Measurements from ENCODE around the gene TIMM17A. TPM values are rescaled to one million over a fixed set of nuclear protein-coding genes. Genes with fewer than 3 reads are reported as not detected.
A peak's percentile ranks its signal among the peaks of the same experiment; 100 is the strongest.

Gene TIMM17A
- total RNA-seq, 4 donors from 2014 or later: 19.7 to 55.4 (median 38.4) TPM

GRCh38 chr1:202002507-202002906, 47.2 kb downstream of the TIMM17A start:
- no peak for DNase-seq (ENCODE audit: low spot score)
- no peak for ATAC-seq (ENCODE audit: low FRiP score)
- no peak for TF ChIP-seq CTCF (IDR thresholded peaks at IDR 0.05)

DNA sequence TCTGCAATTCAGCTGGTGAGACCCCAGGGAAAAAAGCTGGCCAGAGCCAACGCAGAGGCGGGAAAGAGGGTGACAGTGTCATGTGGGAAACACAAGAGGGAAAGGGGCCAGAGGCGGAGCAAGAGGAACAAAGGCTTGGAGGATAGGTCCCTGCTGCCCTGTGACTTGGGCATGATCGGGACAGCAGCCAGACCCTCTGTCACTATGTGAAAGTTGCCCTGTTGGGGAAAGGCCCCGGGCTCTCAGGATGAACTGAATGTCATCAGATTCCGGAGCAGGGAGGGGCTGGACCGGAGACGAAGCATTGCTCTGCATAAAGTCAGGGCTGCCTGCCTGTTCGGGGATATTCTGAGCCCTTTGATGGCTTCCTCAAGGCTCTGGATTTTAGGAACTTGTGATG, 49.4 kb downstream of the TIMM17A start:
- DNase-seq (ENCODE audit: low spot score) (no peak), ATAC-seq (ENCODE audit: low FRiP score) (no peak)
- TF ChIP-seq CTCF (IDR thresholded peaks at IDR 0.05): no peak

GRCh38 chr1:202005958-202006357, 50.7 kb downstream of the TIMM17A start:
- DNase-seq (ENCODE audit: low spot score): no peak
- no peak for ATAC-seq (ENCODE audit: low FRiP score)
- no peak for TF ChIP-seq CTCF (IDR thresholded peaks at IDR 0.05)

DNA sequence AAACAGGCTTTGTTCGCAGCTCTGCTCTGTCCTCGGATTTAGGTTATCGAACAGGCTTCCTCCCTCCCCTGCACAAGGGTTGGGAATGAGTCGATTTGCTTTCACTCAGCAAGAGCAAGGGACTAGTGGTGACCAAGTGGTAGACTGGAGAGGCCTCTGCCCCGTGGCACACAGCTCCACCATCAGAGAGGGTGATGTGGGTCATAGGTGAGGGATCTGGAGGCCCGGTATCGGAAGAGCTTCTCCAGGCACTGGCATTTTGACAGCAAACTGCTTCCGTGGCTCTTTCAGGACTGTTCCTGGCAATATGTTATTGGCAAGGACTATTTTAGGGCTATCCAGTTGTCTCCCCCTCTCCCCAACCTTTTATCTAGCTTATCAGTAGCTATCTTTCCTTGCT, 52.0 kb downstream of the TIMM17A start:
- TF ChIP-seq CTCF (IDR thresholded peaks at IDR 0.05): no peak
- no peak for DNase-seq (ENCODE audit: low spot score)
- ATAC-seq (ENCODE audit: low FRiP score): no peak

DNA sequence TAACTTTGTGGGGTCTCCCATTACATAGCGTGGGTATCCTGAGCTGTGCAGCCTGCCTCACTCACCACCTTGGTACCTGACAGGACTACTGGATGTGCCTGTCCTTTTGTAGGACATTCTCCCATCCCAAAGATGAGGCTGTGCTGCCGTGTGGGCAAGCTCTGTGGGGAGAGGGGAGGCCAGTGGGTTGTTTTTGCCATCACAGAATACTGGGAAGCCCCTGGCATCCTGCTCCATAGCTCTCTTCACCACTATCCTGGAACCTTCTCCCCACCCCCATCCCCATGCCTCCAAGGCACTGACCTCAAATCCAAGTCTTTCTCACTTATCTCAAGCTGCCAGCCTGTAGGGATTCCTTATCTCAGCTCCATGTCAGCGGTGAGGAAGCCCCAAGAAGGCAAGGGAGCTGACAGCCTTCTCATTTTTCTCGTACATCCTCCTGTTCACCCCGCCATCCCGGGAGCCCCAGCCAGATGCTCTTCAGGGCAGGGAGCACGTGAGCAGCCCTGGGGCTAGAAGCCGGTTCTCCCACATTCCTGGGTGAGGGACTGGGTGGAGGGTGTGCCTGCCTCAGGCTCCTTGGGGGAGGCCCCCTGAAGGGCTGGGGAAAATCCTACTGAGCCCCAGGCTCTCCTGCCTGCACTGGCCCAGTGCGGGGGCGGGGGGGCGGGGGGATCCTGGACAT, 52.6 kb downstream of the TIMM17A start:
- DNase-seq (ENCODE audit: low spot score): no peak
- no peak for TF ChIP-seq CTCF (IDR thresholded peaks at IDR 0.05)
- ATAC-seq (ENCODE audit: low FRiP score): no peak

GRCh38 chr1:202009326-202010179, 54.2 kb downstream of the TIMM17A start:
- peak; percentile 68 for DNase-seq (ENCODE audit: low spot score)
- peak; percentile 47 for ATAC-seq (ENCODE audit: low FRiP score)
- TF ChIP-seq CTCF (IDR thresholded peaks at IDR 0.05): peak in 1 of 3 donors; percentile 73
